ENCODE data around the gene CAVIN3. TPM values are rescaled to one million over a fixed set of nuclear protein-coding genes. Genes with fewer than 3 reads are reported as not detected.
A peak's percentile ranks its signal among the peaks of the same experiment; 100 is the strongest.

Gene CAVIN3
- total and polyA plus RNA-seq, 10 of the 15 experiments (the other 5 are each of a cell fraction or from before 2014, with no cell fraction given), result 0.05 to 13.9 (median 4.5) TPM

DNA sequence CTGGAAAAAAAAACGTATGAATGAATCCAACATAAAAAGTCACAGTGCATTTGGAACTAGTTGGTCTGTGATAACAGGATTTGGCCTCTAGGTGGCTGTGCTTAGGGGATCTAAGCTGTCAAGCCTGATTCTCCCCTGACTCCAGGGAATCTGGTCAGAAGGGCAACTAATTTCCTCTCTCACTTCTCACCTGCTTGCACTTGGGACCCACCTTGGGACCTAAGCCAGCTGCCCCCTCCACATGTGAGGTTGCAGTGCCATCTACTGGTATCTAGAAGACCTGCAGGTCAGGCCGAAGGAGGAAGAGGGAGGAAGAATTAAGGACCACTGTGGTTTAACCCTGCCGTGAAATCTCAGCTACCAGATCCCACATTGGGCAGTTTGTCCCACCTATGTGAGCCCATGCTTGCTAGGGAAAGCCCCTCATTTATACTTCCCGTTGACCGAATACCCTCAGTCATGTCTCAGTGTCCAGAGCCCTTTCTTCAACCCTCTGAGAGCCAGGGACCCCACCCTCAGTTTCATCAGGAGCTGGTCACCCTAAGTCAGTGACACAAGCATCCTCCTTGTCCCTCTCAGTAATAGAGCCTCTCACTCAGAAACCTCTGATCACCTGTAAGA is 33.2 kb upstream of the CAVIN3 start (continued):
- TF ChIP-seq JUND (IDR thresholded peaks at IDR 0.05; ENCODE audit: low read depth, low read length), result no peak
- peak; percentile 36; the same call in 1 of the 2 replicates for TF ChIP-seq LARP7 (IDR thresholded peaks at IDR 0.05)
- TF ChIP-seq SMC3 (IDR thresholded peaks at IDR 0.05; ENCODE audit: borderline replicate concordance, low read length), result peak; percentile 89
- TF ChIP-seq RUNX3 (IDR thresholded peaks at IDR 0.05; ENCODE audit: low read length), result peak; percentile 27; the same call in 1 of the 2 replicates
- TF ChIP-seq BACH1 (IDR thresholded peaks at IDR 0.05; ENCODE audit: borderline replicate concordance), result no peak
- peak; percentile 61 for TF ChIP-seq IRF4 (IDR thresholded peaks at IDR 0.05; ENCODE audit: low read depth, low read length)
- TF ChIP-seq, protein P1, sequence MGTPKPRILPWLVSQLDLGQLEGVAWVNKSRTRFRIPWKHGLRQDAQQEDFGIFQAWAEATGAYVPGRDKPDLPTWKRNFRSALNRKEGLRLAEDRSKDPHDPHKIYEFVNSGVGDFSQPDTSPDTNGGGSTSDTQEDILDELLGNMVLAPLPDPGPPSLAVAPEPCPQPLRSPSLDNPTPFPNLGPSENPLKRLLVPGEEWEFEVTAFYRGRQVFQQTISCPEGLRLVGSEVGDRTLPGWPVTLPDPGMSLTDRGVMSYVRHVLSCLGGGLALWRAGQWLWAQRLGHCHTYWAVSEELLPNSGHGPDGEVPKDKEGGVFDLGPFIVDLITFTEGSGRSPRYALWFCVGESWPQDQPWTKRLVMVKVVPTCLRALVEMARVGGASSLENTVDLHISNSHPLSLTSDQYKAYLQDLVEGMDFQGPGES (IDR thresholded peaks at IDR 0.05), result no peak

DNA sequence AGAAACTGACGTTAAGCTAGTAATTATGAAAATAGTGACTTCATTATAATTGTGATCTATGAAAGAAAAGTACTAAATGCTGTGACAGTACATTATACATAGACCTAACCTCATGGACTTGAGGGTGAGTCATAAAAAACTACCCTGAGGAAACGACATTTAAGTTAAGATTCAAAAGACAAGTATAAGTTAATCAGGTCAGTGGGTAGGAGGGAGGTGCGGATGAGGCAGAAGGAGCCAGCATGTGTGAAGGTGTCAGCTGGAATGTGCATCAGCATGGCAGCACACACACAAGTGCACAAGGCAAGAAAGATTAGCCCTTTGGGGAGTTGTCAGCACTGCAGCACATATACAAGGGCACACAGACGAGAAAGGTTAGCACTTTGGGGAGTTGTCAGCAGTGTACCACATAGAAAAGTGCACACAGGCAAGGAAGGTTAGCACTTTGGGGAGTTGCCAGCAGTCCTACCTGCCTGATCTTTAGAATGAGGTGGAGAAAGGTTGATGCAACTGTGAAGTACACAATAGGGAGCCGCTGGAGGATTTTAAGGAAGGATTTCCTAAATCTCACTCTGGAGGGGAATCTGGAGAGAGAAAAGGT is 31.6 kb upstream of the CAVIN3 start:
- SMC1A ChIA-PET (ENCODE audit: uncharacterized antibody, unreplicated experiment), result interaction anchor here (0.7 to 2.1 kb wide), 16 partner anchors 10 to 1753 kb away, joined by 3 to 15 read pairs (median 4); partner anchors contain the start of gene FHIP1B
- Histone ChIP-seq H2AFZ (ENCODE audit: control insufficient read depth, low read depth, low read length) (no peak overlapping the region), H3K4me2 (ENCODE audit: control insufficient read depth, insufficient read depth) (no peak overlapping the region), H3K36me3 (ENCODE audit: control insufficient read depth in 2 of 2, insufficient read depth in 2 of 2, low read length in 1 of 2) (no peaks in the 10 kb centered on the region), H4K20me1 (ENCODE audit: control insufficient read depth, insufficient read depth) (no peaks in the 10 kb centered on the region), H3K9ac (ENCODE audit: control insufficient read depth, insufficient read depth, low read length) (no peak overlapping the region), H3K79me2 (ENCODE audit: control insufficient read depth, insufficient read depth, low read length) (no peaks in the 10 kb centered on the region), H3K4me1 (ENCODE audit: control insufficient read depth, insufficient read depth, low read length) (no peaks in the 10 kb centered on the region), H3K27ac (ENCODE audit: control insufficient read depth, insufficient read depth) (no peak overlapping the region), H3K4me3 (no peak overlapping the region), H3K9me3 (replicated peaks; ENCODE audit: control insufficient read depth, insufficient read depth, low read length) (no peaks in the 10 kb centered on the region), H3K27me3 (replicated peaks in 1 of 2; ENCODE audit: control insufficient read depth in 2 of 2, insufficient read depth in 2 of 2, low read length in 1 of 2) (no peaks in the 10 kb centered on the region)
- ATAC-seq (peak; percentile 70), FAIRE-seq (no peak), DNase-seq (ENCODE audit: low read depth, low spot score) (no peak)
- BruUV-seq (replicated peaks), result no TSS peak
- RAD21 ChIA-PET (ENCODE audit: unreplicated experiment), result interaction anchor here (1.0 to 4.0 kb wide), 7 partner anchors 11 to 329 kb away, joined by 3 to 34 read pairs (median 4); partner anchors contain the start of gene CAVIN3
- WGBS (ENCODE audit: insufficient coverage, insufficient replicate concordance, low lambda C conversion rate, missing lambda C conversion rate), result 2% methylated on average over 5 of the region's 5 CpGs
- intact Hi-C loops (cut with micrococcal nuclease; ENCODE audit: unreplicated experiment) (no loop called here), in situ Hi-C loops (cut with MboI) (loop anchor here (5.0 kb wide), 1 partner anchor 105 kb away; no protein-coding TSS in a partner anchor)
- CTCF ChIA-PET, result interaction anchor here (0.8 to 7.8 kb wide), 15 partner anchors 9 to 360 kb away, joined by 3 to 73 read pairs (median 8); no protein-coding TSS in a partner anchor
- TF ChIP-seq NKRF (conservative IDR thresholded peaks at IDR 0.05), result no peak
- peak; percentile 53 for TF ChIP-seq JUNB (IDR thresholded peaks at IDR 0.05)
- peak; percentile 29; the same call in 1 of the 2 replicates for TF ChIP-seq CREB1 (IDR thresholded peaks at IDR 0.05; ENCODE audit: low read depth)
- no peak for TF ChIP-seq SMAD1 (IDR thresholded peaks at IDR 0.05; ENCODE audit: low read depth, partially characterized antibody)
- TF ChIP-seq ZNF207 (IDR thresholded peaks at IDR 0.05; ENCODE audit: borderline replicate concordance), result no peak
- TF ChIP-seq, protein P2, sequence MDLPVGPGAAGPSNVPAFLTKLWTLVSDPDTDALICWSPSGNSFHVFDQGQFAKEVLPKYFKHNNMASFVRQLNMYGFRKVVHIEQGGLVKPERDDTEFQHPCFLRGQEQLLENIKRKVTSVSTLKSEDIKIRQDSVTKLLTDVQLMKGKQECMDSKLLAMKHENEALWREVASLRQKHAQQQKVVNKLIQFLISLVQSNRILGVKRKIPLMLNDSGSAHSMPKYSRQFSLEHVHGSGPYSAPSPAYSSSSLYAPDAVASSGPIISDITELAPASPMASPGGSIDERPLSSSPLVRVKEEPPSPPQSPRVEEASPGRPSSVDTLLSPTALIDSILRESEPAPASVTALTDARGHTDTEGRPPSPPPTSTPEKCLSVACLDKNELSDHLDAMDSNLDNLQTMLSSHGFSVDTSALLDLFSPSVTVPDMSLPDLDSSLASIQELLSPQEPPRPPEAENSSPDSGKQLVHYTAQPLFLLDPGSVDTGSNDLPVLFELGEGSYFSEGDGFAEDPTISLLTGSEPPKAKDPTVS (IDR thresholded peaks at IDR 0.05; ENCODE audit: low read depth, low read length), result no peak
- 0 out of 2 replicates have a peak, but pooled peaks have one; percentile 11 for TF ChIP-seq ATF7 (IDR thresholded peaks at IDR 0.05; ENCODE audit: low read depth)
- POLR2A ChIA-PET, result interaction anchor here (0.9 to 1.0 kb wide), 2 partner anchors 32 to 57 kb away, joined by 4 to 7 read pairs; partner anchors contain the start of gene CAVIN3
